IMR-90 (cell line): ENCODE measurements around the gene SCN8A. TPM values are rescaled to one million over a fixed set of nuclear protein-coding genes. Genes with fewer than 3 reads are reported as not detected.

Experiments used
- ATAC-seq: fragments of 200-7000 bp; cut with Tn5 transposase; 2 replicates; pipeline ENCODE4 v1.9.1; 2020; ENCODE audit warnings: low read depth, mild to moderate bottlenecking, moderate library complexity
- BruUV-seq: library from RNA; stranded (reverse); fragments of 400-500 nt; replicated peaks from 2 replicates; lab custom pipeline; 2021; lab: Mats Ljungman, UMichigan
- CTCF ChIA-PET: fragments of 300-600 bp; formaldehyde crosslinking; extraction: SDS; loops from one replicate; lab custom pipeline; 2021; ENCODE audit warnings: antibody characterized with exemption; lab: Yijun Ruan, JAX
- POLR2A ChIA-PET: fragments of 300-600 bp; sonication (Branson Sonifier 250); formaldehyde crosslinking; loops from one replicate; lab custom pipeline; 2022; ENCODE audit warnings: antibody characterized with exemption; ENCODE audit not compliant: unreplicated experiment; lab: Charles Lee
- DNase-seq: peaks from one replicate; pipeline ENCODE4 v3.0.0; 2013
- H2AFZ ChIP-seq: replicated peaks from 2 replicates; pipeline ENCODE3; 2013; ENCODE audit warnings: low read length, mild to moderate bottlenecking; ENCODE audit not compliant: poor library complexity
- H2AK5ac ChIP-seq: 2 replicates; pipeline ENCODE4 v1.6.1; 2013; ENCODE audit warnings: low read depth, low read length, inconsistent platforms
- H2AK9ac ChIP-seq: replicated peaks from 2 replicates; pipeline ENCODE3; 2013; ENCODE audit warnings: mild to moderate bottlenecking, low read depth, low read length, moderate library complexity; ENCODE audit not compliant: poor library complexity
- H2BK120ac ChIP-seq: 2 replicates; pipeline ENCODE4 v1.6.1; 2013; ENCODE audit warnings: low read depth, low read length, inconsistent platforms
- H2BK15ac ChIP-seq: 3 replicates; pipeline ENCODE4 v1.6.1; 2013; ENCODE audit warnings: low read depth, low read length, inconsistent platforms
- H2BK20ac ChIP-seq: 2 replicates; pipeline ENCODE4 v1.6.1; 2013; ENCODE audit warnings: low read depth, mild to moderate bottlenecking, inconsistent platforms, low read length, moderate library complexity
- H2BK5ac ChIP-seq: 2 replicates; pipeline ENCODE4 v1.6.1; 2013; ENCODE audit warnings: mild to moderate bottlenecking, low read depth, low read length, inconsistent platforms; ENCODE audit not compliant: poor library complexity, severe bottlenecking
- H3K14ac ChIP-seq: replicated peaks from 2 replicates; pipeline ENCODE4 v1.6.1; 2013; ENCODE audit warnings: low read depth, low read length, inconsistent platforms
- H3K18ac ChIP-seq: 2 replicates; pipeline ENCODE4 v1.6.1; 2013; ENCODE audit warnings: low read depth, low read length, control low read depth
- H3K23ac ChIP-seq: 2 replicates; pipeline ENCODE4 v1.6.1; 2013; ENCODE audit warnings: low read depth, low read length, inconsistent platforms
- H3K27ac ChIP-seq: 2 replicates; pipeline ENCODE4 v1.5.1; 2013; ENCODE audit warnings: mild to moderate bottlenecking, control low read depth, low read length; ENCODE audit not compliant: insufficient read depth
- H3K27me3 ChIP-seq: 2 replicates; pipeline ENCODE4 v1.6.1; 2013; ENCODE audit warnings: low read length; ENCODE audit not compliant: control insufficient read depth, insufficient read depth
- H3K36me3 ChIP-seq: 2 replicates; pipeline ENCODE4 v1.6.1; 2013; ENCODE audit warnings: low read length, mixed read lengths; ENCODE audit not compliant: control insufficient read depth, insufficient read depth
- H3K4ac ChIP-seq: 2 replicates; pipeline ENCODE4 v1.6.1; 2013; ENCODE audit warnings: low read depth, low read length, inconsistent platforms
- H3K4me1 ChIP-seq: 2 replicates; pipeline ENCODE4 v1.6.1; 2013; ENCODE audit warnings: low read length, mixed read lengths; ENCODE audit not compliant: control insufficient read depth, insufficient read depth
- H3K4me2 ChIP-seq: 2 replicates; pipeline ENCODE4 v1.6.1; 2013; ENCODE audit warnings: low read depth, mild to moderate bottlenecking, control low read depth, low read length, moderate library complexity
- H3K4me3 ChIP-seq: 2 replicates; pipeline ENCODE4 v1.5.1; 2013; ENCODE audit warnings: low read depth, mild to moderate bottlenecking, control low read depth, low read length, moderate library complexity; ENCODE audit not compliant: insufficient read depth
- H3K56ac ChIP-seq: 2 replicates; pipeline ENCODE4 v1.6.1; 2013; ENCODE audit warnings: low read length, inconsistent platforms; ENCODE audit not compliant: insufficient read depth; ENCODE audit errors: extremely low read depth
- H3K79me1 ChIP-seq, 2 experiments: 2 replicates each; pipeline ENCODE4 v1.6.1; 2013; ENCODE audit warnings: low read length in 2 of 2, inconsistent platforms in 1 of 2, low read depth in 1 of 2
- H3K9ac ChIP-seq: 2 replicates; pipeline ENCODE4 v1.6.1; 2013; ENCODE audit warnings: low read depth, low read length, control low read depth
- H3K9me1 ChIP-seq: 2 replicates; pipeline ENCODE4 v1.6.1; 2013; ENCODE audit warnings: low read length, inconsistent platforms; ENCODE audit not compliant: insufficient read depth
- H3K9me3 ChIP-seq: 2 replicates; pipeline ENCODE4 v1.6.1; 2013; ENCODE audit warnings: low read length; ENCODE audit not compliant: control insufficient read depth, insufficient read depth
- H4K20me1 ChIP-seq: 2 replicates; pipeline ENCODE4 v1.6.1; 2013; ENCODE audit warnings: low read length, inconsistent platforms; ENCODE audit not compliant: insufficient read depth
- H4K5ac ChIP-seq: 2 replicates; pipeline ENCODE4 v1.6.1; 2013; ENCODE audit warnings: mild to moderate bottlenecking, low read depth, low read length, control low read depth
- H4K8ac ChIP-seq, 2 experiments: 2 replicates each; pipeline ENCODE4 v1.6.1; 2013; ENCODE audit warnings: low read depth in 2 of 2, low read length in 2 of 2, control low read depth in 1 of 2, inconsistent platforms in 1 of 2
- H4K91ac ChIP-seq: 2 replicates; pipeline ENCODE4 v1.6.1; 2013; ENCODE audit warnings: low read depth, low read length, inconsistent platforms; ENCODE audit not compliant: insufficient read depth
- BHLHE40 ChIP-seq: fragments of 150-350 bp; IDR thresholded peaks from 2 replicates; pipeline ENCODE4 v1.6.1; 2016; ENCODE audit warnings: mild to moderate bottlenecking, low read depth, low read length
- CEBPB ChIP-seq: IDR thresholded peaks from 2 replicates; pipeline ENCODE4 v1.6.1; 2012; ENCODE audit warnings: low read depth, low read length, improper control_type of control experiment
- CHD1 ChIP-seq: IDR thresholded peaks from 2 replicates; pipeline ENCODE4 v1.6.1; 2012; ENCODE audit warnings: low read depth, low read length, improper control_type of control experiment
- MXI1 ChIP-seq: IDR thresholded peaks from 2 replicates; pipeline ENCODE4 v1.6.1; 2012; ENCODE audit warnings: low read depth, mild to moderate bottlenecking, low read length, moderate library complexity, borderline replicate concordance
- RAD21 ChIP-seq: IDR thresholded peaks from 2 replicates; pipeline ENCODE4 v1.6.1; 2012; ENCODE audit warnings: low read length, improper control_type of control experiment
- RCOR1 ChIP-seq: IDR thresholded peaks from 2 replicates; pipeline ENCODE4 v1.6.1; 2012; ENCODE audit warnings: mild to moderate bottlenecking, low read length, improper control_type of control experiment; ENCODE audit not compliant: insufficient replicate concordance
- SMC3 ChIP-seq: fragments of 150-350 bp; IDR thresholded peaks from 2 replicates; pipeline ENCODE4 v1.6.1; 2016; ENCODE audit warnings: low read depth, mild to moderate bottlenecking, antibody characterized with exemption, low read length, moderate library complexity
- WGBS, 2 experiments: methylation state at CpG; one replicate each; pipeline versions ENCODE4 v1.1.5 to v1.1.7; 2013; ENCODE audit warnings: missing lambda C conversion rate in 2 of 2; ENCODE audit not compliant: insufficient read length in 1 of 2; ENCODE audit errors: extremely low coverage in 2 of 2; 5-methylcytosine and 5-hydroxymethylcytosine counted together
- dilution Hi-C: fragments of 300-500 bp; cut with HindIII; formaldehyde crosslinking; loops from one replicate; pipeline ENCODE4 v1.14.3; 2018; ENCODE audit warnings: low sequenced_read_pairs; ENCODE audit not compliant: unreplicated experiment
- in situ Hi-C: fragments of 300-500 bp; cut with MboI; formaldehyde crosslinking; loops from 3 replicates; pipeline ENCODE4 v1.14.3; 2019; ENCODE audit warnings: low sequenced_read_pairs, inconsistent platforms, mixed read lengths
- intact Hi-C: fragments of 100-400 bp; cut with micrococcal nuclease; formaldehyde crosslinking; loops from 2 replicates; pipeline ENCODE4 v1.10.0; 2022
- polyA plus RNA-seq, 3 experiments: library from polyadenylated mRNA; depleted of rRNA; stranded (reverse); fragments of >200 nt; gene quantifications; 2 replicates each; pipeline ENCODE4 v1.2.3, GENCODE V29; 2012; ENCODE audit warnings: low replicate concordance in 1 of 3
- total RNA-seq: library from RNA; depleted of rRNA; stranded (reverse); fragments of >200 nt; gene quantifications from 2 replicates; pipeline ENCODE4 v1.2.3, GENCODE V29; 2012
- TF ChIP-seq, protein P1 (sequence below): fragments of 150-350 bp; IDR thresholded peaks from 2 replicates; pipeline ENCODE4 v1.6.1; 2016; ENCODE audit warnings: low read depth, mild to moderate bottlenecking, low read length, moderate library complexity, borderline replicate concordance
- TF ChIP-seq, protein P2 (sequence below): conservative IDR thresholded peaks from 2 replicates; pipeline ENCODE4 v1.5.1; 2012; ENCODE audit warnings: mild to moderate bottlenecking, low read depth, low read length, improper control_type of control experiment

The SCN8A gene
- total and polyA plus RNA-seq, 2 of the 4 experiments (the other 2 are of a cell fraction) = 6.9 to 19.7 TPM

DNA sequence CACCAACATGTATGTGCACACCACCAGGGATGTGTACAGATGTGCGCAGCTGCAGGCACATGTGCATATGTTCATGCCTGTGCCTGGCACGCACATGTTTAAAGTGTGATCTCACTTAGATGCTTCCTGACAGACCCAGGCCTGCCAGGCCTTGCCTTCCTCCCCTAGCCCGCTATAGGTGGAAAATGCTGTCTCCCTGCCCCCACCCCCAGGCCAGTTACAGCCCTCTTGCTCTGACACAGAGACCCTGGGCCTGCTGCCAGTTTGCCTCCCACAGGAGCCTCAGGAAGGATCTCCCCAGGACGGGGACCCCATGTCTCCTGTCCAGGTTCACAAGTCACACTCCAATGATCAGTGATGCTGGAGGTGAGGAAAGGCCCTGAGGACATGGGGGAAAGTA lies 235.8 kb downstream of the SCN8A start:
- dilution Hi-C loops = no loop called here

More for the DNA sequence above, 235.8 kb downstream of the SCN8A start:
- no peak overlapping the region for H3K14ac ChIP-seq
- no peak overlapping the region for H3K23ac ChIP-seq
- no peak overlapping the region for H4K5ac ChIP-seq
- in situ Hi-C loops (no loop called here), intact Hi-C loops (no loop called here)
- no peak overlapping the region for H2BK120ac ChIP-seq
- H3K56ac ChIP-seq = no peak overlapping the region
- H3K4me3 ChIP-seq = no peak overlapping the region
- no peak overlapping the region for H3K18ac ChIP-seq
- H3K9me3 ChIP-seq = no peaks in the 10 kb centered on the region
- no peak overlapping the region for H3K9ac ChIP-seq
- H2BK5ac ChIP-seq = no peak overlapping the region
- 0 out of 2 replicates have a peak, but pooled peaks cover 4% of the 10 kb centered on the region for H3K9me1 ChIP-seq
- peak overlapping the region; percentile 35 for H2AK9ac ChIP-seq
- no peak for TF ChIP-seq CEBPB
- no peak for TF ChIP-seq MXI1
- TF ChIP-seq BHLHE40 = no peak
- TF ChIP-seq SMC3 = no peak
- TF ChIP-seq, protein P1, sequence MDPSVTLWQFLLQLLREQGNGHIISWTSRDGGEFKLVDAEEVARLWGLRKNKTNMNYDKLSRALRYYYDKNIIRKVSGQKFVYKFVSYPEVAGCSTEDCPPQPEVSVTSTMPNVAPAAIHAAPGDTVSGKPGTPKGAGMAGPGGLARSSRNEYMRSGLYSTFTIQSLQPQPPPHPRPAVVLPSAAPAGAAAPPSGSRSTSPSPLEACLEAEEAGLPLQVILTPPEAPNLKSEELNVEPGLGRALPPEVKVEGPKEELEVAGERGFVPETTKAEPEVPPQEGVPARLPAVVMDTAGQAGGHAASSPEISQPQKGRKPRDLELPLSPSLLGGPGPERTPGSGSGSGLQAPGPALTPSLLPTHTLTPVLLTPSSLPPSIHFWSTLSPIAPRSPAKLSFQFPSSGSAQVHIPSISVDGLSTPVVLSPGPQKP = no peak
- TF ChIP-seq, protein P2, sequence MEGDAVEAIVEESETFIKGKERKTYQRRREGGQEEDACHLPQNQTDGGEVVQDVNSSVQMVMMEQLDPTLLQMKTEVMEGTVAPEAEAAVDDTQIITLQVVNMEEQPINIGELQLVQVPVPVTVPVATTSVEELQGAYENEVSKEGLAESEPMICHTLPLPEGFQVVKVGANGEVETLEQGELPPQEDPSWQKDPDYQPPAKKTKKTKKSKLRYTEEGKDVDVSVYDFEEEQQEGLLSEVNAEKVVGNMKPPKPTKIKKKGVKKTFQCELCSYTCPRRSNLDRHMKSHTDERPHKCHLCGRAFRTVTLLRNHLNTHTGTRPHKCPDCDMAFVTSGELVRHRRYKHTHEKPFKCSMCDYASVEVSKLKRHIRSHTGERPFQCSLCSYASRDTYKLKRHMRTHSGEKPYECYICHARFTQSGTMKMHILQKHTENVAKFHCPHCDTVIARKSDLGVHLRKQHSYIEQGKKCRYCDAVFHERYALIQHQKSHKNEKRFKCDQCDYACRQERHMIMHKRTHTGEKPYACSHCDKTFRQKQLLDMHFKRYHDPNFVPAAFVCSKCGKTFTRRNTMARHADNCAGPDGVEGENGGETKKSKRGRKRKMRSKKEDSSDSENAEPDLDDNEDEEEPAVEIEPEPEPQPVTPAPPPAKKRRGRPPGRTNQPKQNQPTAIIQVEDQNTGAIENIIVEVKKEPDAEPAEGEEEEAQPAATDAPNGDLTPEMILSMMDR = no peak
- TF ChIP-seq RCOR1 = no peak
- no peak for TF ChIP-seq CHD1
- TF ChIP-seq RAD21 = no peak
- no peak overlapping the region for H3K4me2 ChIP-seq
- WGBS, 2 experiments = 100% methylated on average over 1 of the region's 4 CpGs; no CpG with 5 or more reads in 1 of the 2 experiments
- no peak overlapping the region for H3K27ac ChIP-seq
- no TSS peak for BruUV-seq
- no peaks in the 10 kb centered on the region for H3K79me1 ChIP-seq
- no peaks in the 10 kb centered on the region for H4K20me1 ChIP-seq
- no peak overlapping the region for H2AK5ac ChIP-seq
- DNase-seq = no peak
- no peak overlapping the region for H2BK15ac ChIP-seq
- no peak for ATAC-seq
- no peak overlapping the region for H2AFZ ChIP-seq
- H3K4me1 ChIP-seq = no peaks in the 10 kb centered on the region
- peaks cover 15% of the 10 kb centered on the region for H3K27me3 ChIP-seq
- no peak overlapping the region for H3K4ac ChIP-seq
- H3K36me3 ChIP-seq = no peaks in the 10 kb centered on the region
- H4K8ac ChIP-seq = no peak overlapping the region
- no peak overlapping the region for H2BK20ac ChIP-seq
- ChIA-PET POLR2A (no interaction called here), CTCF (interaction anchor here (0.6 kb wide), 1 partner anchor 1384 kb away, joined by 4 read pairs; no protein-coding TSS in a partner anchor)
- H4K91ac ChIP-seq = no peak overlapping the region
